HEK293T (cell line): ENCODE data around the gene SOCS6.

Experiments used
- CTCF ChIA-PET: fragments of 350-600 bp; formaldehyde crosslinking; extraction: SDS; loops from one replicate; lab custom pipeline; 2021; ENCODE audit warnings: antibody characterized with exemption, inconsistent platforms; lab: Yijun Ruan, JAX
- POLR2A ChIA-PET: fragments of 350-600 bp; formaldehyde crosslinking; extraction: SDS; loops from one replicate; lab custom pipeline; 2020; ENCODE audit warnings: antibody characterized with exemption, inconsistent platforms; lab: Yijun Ruan, JAX
- DNase-seq: peaks from one replicate; pipeline ENCODE4 v3.0.0; 2012; ENCODE audit warnings: mixed read lengths; ENCODE audit errors: extremely low spot score
- ARNT ChIP-seq: fragments of 450-650 bp; IDR thresholded peaks from 2 replicates; pipeline ENCODE4 v1.6.1; 2017; ENCODE audit warnings: mild to moderate bottlenecking
- BHLHE40 ChIP-seq: fragments of 450-650 bp; IDR thresholded peaks from 2 replicates; pipeline ENCODE4 v1.6.1; 2016; ENCODE audit warnings: mild to moderate bottlenecking, moderate library complexity, borderline replicate concordance
- CTBP1 ChIP-seq: fragments of 450-650 bp; IDR thresholded peaks from 2 replicates; pipeline ENCODE4 v1.6.1; 2016; ENCODE audit warnings: borderline replicate concordance
- ELF4 ChIP-seq: fragments of 450-650 bp; IDR thresholded peaks from 2 replicates; pipeline ENCODE4 v1.6.1; 2017; ENCODE audit warnings: antibody characterized with exemption
- FOXA1 ChIP-seq: fragments of 450-650 bp; IDR thresholded peaks from 2 replicates; pipeline ENCODE4 v1.6.1; 2016; ENCODE audit warnings: mild to moderate bottlenecking
- FOXK2 ChIP-seq: fragments of 450-650 bp; IDR thresholded peaks from 2 replicates; pipeline ENCODE4 v1.6.1; 2016; ENCODE audit warnings: mild to moderate bottlenecking
- FOXM1 ChIP-seq: fragments of 450-650 bp; IDR thresholded peaks from 2 replicates; pipeline ENCODE4 v1.6.1; 2017; ENCODE audit warnings: mild to moderate bottlenecking, borderline replicate concordance
- HDGF ChIP-seq: fragments of 450-650 bp; IDR thresholded peaks from 2 replicates; pipeline ENCODE4 v1.6.1; 2017; ENCODE audit warnings: antibody characterized with exemption, borderline replicate concordance
- L3MBTL2 ChIP-seq: fragments of 450-650 bp; conservative IDR thresholded peaks from 2 replicates; pipeline ENCODE4 v1.6.1; 2016; ENCODE audit warnings: mild to moderate bottlenecking
- LEF1 ChIP-seq: fragments of 450-650 bp; IDR thresholded peaks from 2 replicates; pipeline ENCODE4 v1.6.1; 2017; ENCODE audit warnings: mild to moderate bottlenecking, borderline replicate concordance
- NFRKB ChIP-seq: fragments of 450-650 bp; IDR thresholded peaks from 2 replicates; pipeline ENCODE4 v1.6.1; 2016; ENCODE audit warnings: mild to moderate bottlenecking, moderate library complexity
- PKNOX1 ChIP-seq: fragments of 450-650 bp; IDR thresholded peaks from 2 replicates; pipeline ENCODE4 v1.6.1; 2016
- SP1 ChIP-seq: fragments of 450-650 bp; IDR thresholded peaks from 2 replicates; pipeline ENCODE4 v1.6.1; 2017
- SUZ12 ChIP-seq: fragments of 450-650 bp; IDR thresholded peaks from 2 replicates; pipeline ENCODE4 v1.6.1; 2016; ENCODE audit warnings: mild to moderate bottlenecking
- TARDBP ChIP-seq: fragments of 450-650 bp; IDR thresholded peaks from 2 replicates; pipeline ENCODE4 v1.6.1; 2016
- ZNF384 ChIP-seq: fragments of 450-650 bp; IDR thresholded peaks from 2 replicates; pipeline ENCODE4 v1.6.1; 2016

The SOCS6 gene

GRCh38 chr18:70376137-70376913 is 87.5 kb downstream of the SOCS6 start:
- ChIA-PET CTCF (no interaction called here), POLR2A (no interaction called here)
- no peak for DNase-seq
- TF ChIP-seq TARDBP (no peak), SP1 (no peak), ZNF384 (no peak), SUZ12 (no peak), FOXK2 (no peak), CTBP1 (no peak), L3MBTL2 (no peak), LEF1 (no peak), ELF4 (no peak), HDGF (no peak), NFRKB (no peak), PKNOX1 (no peak), BHLHE40 (no peak), ARNT (no peak), FOXA1 (no peak), FOXM1 (no peak)

GRCh38 chr18:70376914-70377258 is 88.0 kb downstream of the SOCS6 start:
- ChIA-PET CTCF (no interaction called here), POLR2A (no interaction called here)
- TF ChIP-seq FOXK2 (no peak), FOXA1 (no peak), CTBP1 (no peak), ELF4 (no peak), NFRKB (no peak), PKNOX1 (no peak), ARNT (no peak), SP1 (no peak), SUZ12 (no peak), HDGF (no peak), TARDBP (no peak)
- no peak for DNase-seq

GRCh38 chr18:70377317-70377799 is 88.5 kb downstream of the SOCS6 start:
- CTCF ChIA-PET = no interaction called here
- no peak for TF ChIP-seq LEF1
- no peak for TF ChIP-seq TARDBP
- no peak for TF ChIP-seq FOXA1
- no peak for TF ChIP-seq SUZ12
- no peak for TF ChIP-seq NFRKB
- TF ChIP-seq FOXK2 = no peak
- POLR2A ChIA-PET = no interaction called here
- DNase-seq = no peak

GRCh38 chr18:70377857-70378701 is 89.2 kb downstream of the SOCS6 start:
- TF ChIP-seq PKNOX1 (no peak), TARDBP (no peak), L3MBTL2 (no peak)
- POLR2A ChIA-PET = no interaction called here
- DNase-seq = no peak
- CTCF ChIA-PET = no interaction called here
